Neural cell (in vitro differentiated cells): ENCODE measurements around the gene SLIT3. TPM values are rescaled to one million over a fixed set of nuclear protein-coding genes. Genes with fewer than 3 reads are reported as not detected.

Experiments used
- H2AFZ ChIP-seq: fragments of 200-600, 300-800 bp; sonication (generic), shearing (Covaris generic); 2 replicates; pipeline ENCODE4 v1.6.0; 2014; ENCODE audit warnings: low read depth, mild to moderate bottlenecking, antibody characterized with exemption, low read length, moderate library complexity
- H3F3A ChIP-seq: fragments of 200-600 bp; shearing (Covaris generic); 2 replicates; pipeline ENCODE4 v1.6.1; 2016; ENCODE audit warnings: mild to moderate bottlenecking, moderate library complexity, mixed read lengths, antibody characterized with exemption, low read length; ENCODE audit not compliant: insufficient read depth, poor library complexity, severe bottlenecking
- H3K27ac ChIP-seq: fragments of 200-600, 300-800 bp; sonication (generic), shearing (Covaris generic); 2 replicates; pipeline ENCODE4 v1.5.1; 2014; ENCODE audit warnings: mild to moderate bottlenecking, low read length, moderate library complexity
- H3K27me3 ChIP-seq: fragments of 300-800, 200-600 bp; sonication (generic), shearing (Covaris generic); 2 replicates; pipeline ENCODE4 v1.6.0; 2014; ENCODE audit warnings: mild to moderate bottlenecking, low read depth, low read length, moderate library complexity; ENCODE audit not compliant: insufficient read depth
- H3K36me3 ChIP-seq: fragments of 300-800, 200-600 bp; sonication (generic), shearing (Covaris generic); 2 replicates; pipeline ENCODE4 v1.5.1; 2014; ENCODE audit warnings: mild to moderate bottlenecking, antibody characterized with exemption, low read length, moderate library complexity; ENCODE audit not compliant: insufficient read depth
- H3K4me2 ChIP-seq: fragments of 300-800, 200-600 bp; sonication (generic), shearing (Covaris generic); 2 replicates; pipeline ENCODE4 v1.6.0; 2014; ENCODE audit warnings: mild to moderate bottlenecking, low read length
- H3K4me3 ChIP-seq: fragments of 300-800, 200-600 bp; sonication (generic), shearing (Covaris generic); 2 replicates; pipeline ENCODE4 v1.5.1; 2014; ENCODE audit warnings: mild to moderate bottlenecking, low read length, moderate library complexity
- H3K79me2 ChIP-seq: fragments of 200-600 bp; shearing (Covaris generic); replicated peaks from 2 replicates; pipeline ENCODE4 v1.6.0; 2014; ENCODE audit warnings: mild to moderate bottlenecking, low read length, moderate library complexity; ENCODE audit not compliant: insufficient read depth
- H3K9ac ChIP-seq: fragments of 300-800, 200-600 bp; sonication (generic), shearing (Covaris generic); 2 replicates; pipeline ENCODE4 v1.6.1; 2016; ENCODE audit warnings: mild to moderate bottlenecking, low read length, mixed read lengths
- H3K9me2 ChIP-seq: fragments of 200-600 bp; shearing (Covaris generic); 2 replicates; pipeline ENCODE4 v1.6.1; 2016; ENCODE audit warnings: mild to moderate bottlenecking, low read length, mixed read lengths; ENCODE audit not compliant: insufficient read depth
- H3K9me3 ChIP-seq: fragments of 200-600, 300-800 bp; sonication (generic), shearing (Covaris generic); 2 replicates; pipeline ENCODE4 v1.6.1; 2016; ENCODE audit warnings: mild to moderate bottlenecking, mixed run types, low read length, moderate library complexity, mixed read lengths
- H4K20me1 ChIP-seq: fragments of 200-600 bp; shearing (Covaris generic); 2 replicates; pipeline ENCODE4 v1.6.1; 2016; ENCODE audit warnings: mild to moderate bottlenecking, mixed run types; ENCODE audit not compliant: insufficient read depth
- EP300 ChIP-seq: fragments of 450-650 bp; conservative IDR thresholded peaks from 2 replicates; pipeline ENCODE4 v1.6.1; 2014; ENCODE audit warnings: antibody characterized with exemption, mild to moderate bottlenecking, moderate library complexity; ENCODE audit not compliant: poor library complexity, severe bottlenecking
- EZH2 ChIP-seq: fragments of 200-600, 300-800 bp; shearing (Covaris generic), sonication (generic); IDR thresholded peaks from 2 replicates; pipeline ENCODE4 v1.6.1; 2014; ENCODE audit warnings: antibody characterized with exemption, low read length, borderline replicate concordance, mild to moderate bottlenecking; ENCODE audit not compliant: insufficient read depth, poor library complexity, severe bottlenecking
- MXI1 ChIP-seq: fragments of 450-650 bp; conservative IDR thresholded peaks from 2 replicates; pipeline ENCODE4 v1.6.1; 2014; ENCODE audit warnings: antibody characterized with exemption, mild to moderate bottlenecking; ENCODE audit not compliant: poor library complexity, severe bottlenecking
- POLR2AphosphoS5 ChIP-seq: IDR thresholded peaks from 2 replicates; pipeline ENCODE4 v1.6.1; 2012
- RAD21 ChIP-seq: fragments of 450-650 bp; conservative IDR thresholded peaks from 2 replicates; pipeline ENCODE4 v1.6.1; 2014; ENCODE audit warnings: antibody characterized with exemption, mild to moderate bottlenecking, moderate library complexity
- REST ChIP-seq: IDR thresholded peaks from 2 replicates; pipeline ENCODE4 v1.6.1; 2012; ENCODE audit warnings: borderline replicate concordance
- TAF1 ChIP-seq: IDR thresholded peaks from 2 replicates; pipeline ENCODE4 v1.6.1; 2012; ENCODE audit warnings: low read depth
- polyA plus RNA-seq: library from polyadenylated mRNA; depleted of rRNA; stranded (reverse); fragments of >200 nt; gene quantifications from 2 replicates; pipeline ENCODE4 v1.2.3, GENCODE V29; 2014

The SLIT3 gene
- polyA plus RNA-seq, 1 donor from 2014 or later = 1.2 TPM

- Histone ChIP-seq H3K9ac (no peak overlapping the region), H4K20me1 (no peaks in the 10 kb centered on the region), H3K27me3 (no peaks in the 10 kb centered on the region), H3K4me2 (no peak overlapping the region), H3K9me2 (no peaks in the 10 kb centered on the region), H3K9me3 (no peaks in the 10 kb centered on the region), H3F3A (no peaks in the 10 kb centered on the region), H3K4me3 (no peak overlapping the region), H3K36me3 (no peaks in the 10 kb centered on the region), H3K27ac (no peak overlapping the region), H3K79me2 (no peaks in the 10 kb centered on the region), H2AFZ (no peak overlapping the region)
- TF ChIP-seq RAD21 (no peak), EZH2 (no peak), MXI1 (no peak), REST (no peak)
Observed at GRCh38 chr5:168752416-168753190, 548.3 kb downstream of the SLIT3 start.

- Histone ChIP-seq H3K9me3 (no peaks in the 10 kb centered on the region), H3K9me2 (no peaks in the 10 kb centered on the region), H3K9ac (no peak overlapping the region), H3K79me2 (no peaks in the 10 kb centered on the region), H3K4me2 (no peak overlapping the region), H3F3A (no peaks in the 10 kb centered on the region), H3K27me3 (no peaks in the 10 kb centered on the region), H4K20me1 (no peaks in the 10 kb centered on the region), H3K27ac (no peak overlapping the region), H3K4me3 (no peak overlapping the region), H2AFZ (no peak overlapping the region), H3K36me3 (no peaks in the 10 kb centered on the region)
- TF ChIP-seq MXI1 = no peak
- no peak for TF ChIP-seq TAF1
- TF ChIP-seq EZH2 = no peak
- TF ChIP-seq RAD21 = no peak
- TF ChIP-seq EP300 = no peak
- no peak for TF ChIP-seq POLR2AphosphoS5
- TF ChIP-seq REST = no peak
Observed at GRCh38 chr5:168752012-168752411, 548.9 kb downstream of the SLIT3 start.
